NCI-H526 (cell line): Measurements from ENCODE around the gene TJP2.
A peak's percentile ranks its signal among the peaks of the same experiment; 100 is the strongest.
"Not testable (repeated sequence)": the region's sequence is repeated elsewhere in the genome, so short reads cannot be mapped to it uniquely, and the experiment has no call there.

ENCODE experiments used
- DNase-seq, 2 experiments: peaks; one replicate each; lab custom pipeline; 2025; lab: John Stamatoyannopoulos, UW

The TJP2 gene

GRCh38 chr9:69158471-69158870 is 15.6 kb upstream of the TJP2 start:
- DNase-seq = no peak

- not testable (repeated sequence) for DNase-seq
Measured at GRCh38 chr9:69164573-69164972, 9.5 kb upstream of the TJP2 start.

- DNase-seq = no peak
Measured at GRCh38 chr9:69165581-69165980, 8.5 kb upstream of the TJP2 start.

GRCh38 chr9:69168709-69169217 is 5.3 kb upstream of the TJP2 start:
- peak in 1 of 2 experiments; percentile 9 for DNase-seq

- no peak for DNase-seq
Measured at GRCh38 chr9:69170231-69170630, 3.8 kb upstream of the TJP2 start.

- DNase-seq = no peak
Measured at GRCh38 chr9:69171049-69171448, 3.0 kb upstream of the TJP2 start.

- DNase-seq = no peak
Measured at GRCh38 chr9:69171517-69171916, 2.6 kb upstream of the TJP2 start.

GRCh38 chr9:69172895-69173294 is 1.2 kb upstream of the TJP2 start:
- DNase-seq = no peak

GRCh38 chr9:69173497-69173890 is 583 bp upstream of the TJP2 start:
- no peak for DNase-seq

- DNase-seq = peak; percentile 24 to 67
Measured at GRCh38 chr9:69174616-69175463, 763 bp downstream of the TJP2 start.

- DNase-seq = peak in 1 of 2 experiments; percentile 23
Measured at GRCh38 chr9:69175486-69175885, 1.4 kb downstream of the TJP2 start.

GRCh38 chr9:69176471-69177171 is 2.5 kb downstream of the TJP2 start:
- DNase-seq = no peak

GRCh38 chr9:69178583-69179011 is 4.5 kb downstream of the TJP2 start:
- no peak for DNase-seq

- no peak for DNase-seq
Measured at GRCh38 chr9:69179037-69179436, 5.0 kb downstream of the TJP2 start.

- DNase-seq = no peak
Measured at GRCh38 chr9:69180200-69180599, 6.1 kb downstream of the TJP2 start.

- DNase-seq = no peak
Measured at GRCh38 chr9:69180670-69181069, 6.6 kb downstream of the TJP2 start.

- no peak for DNase-seq
Measured at GRCh38 chr9:69181908-69182353, 7.9 kb downstream of the TJP2 start.

GRCh38 chr9:69184266-69184665 is 10.2 kb downstream of the TJP2 start:
- DNase-seq = no peak

- DNase-seq = no peak
Measured at GRCh38 chr9:69186841-69187611, 12.9 kb downstream of the TJP2 start.

- DNase-seq = no peak
Measured at GRCh38 chr9:69188975-69189374, 14.9 kb downstream of the TJP2 start.

GRCh38 chr9:69190086-69190862 is 16.2 kb downstream of the TJP2 start:
- peak; percentile 86 to 88 for DNase-seq

GRCh38 chr9:69190863-69191181 is 16.7 kb downstream of the TJP2 start:
- DNase-seq = no peak
